CD4-positive, alpha-beta T cell treated with Interleukin-15 for 1 hour (primary cell): Measurements from ENCODE around the gene PPDPF.

ENCODE experiments used
- DNase-seq: peaks from one replicate; pipeline ENCODE4 v3.0.0-alpha.2; 2020

PPDPF gene

GRCh38 chr20:63539092-63539430 lies 18.5 kb downstream of the PPDPF start:
- DNase-seq = no peak

- DNase-seq = no peak
Measured at GRCh38 chr20:63539441-63540370, 19.1 kb downstream of the PPDPF start.

- no peak for DNase-seq
Measured at GRCh38 chr20:63540417-63541186, 20.0 kb downstream of the PPDPF start.

GRCh38 chr20:63541371-63541770 lies 20.8 kb downstream of the PPDPF start:
- no peak for DNase-seq

- DNase-seq = no peak
Measured at GRCh38 chr20:63542031-63542559, 21.5 kb downstream of the PPDPF start.

GRCh38 chr20:63542696-63543095 lies 22.1 kb downstream of the PPDPF start:
- peak; percentile 46 for DNase-seq

- DNase-seq = no peak
Measured at GRCh38 chr20:63543131-63543530, 22.6 kb downstream of the PPDPF start.

GRCh38 chr20:63543733-63544132 lies 23.2 kb downstream of the PPDPF start:
- DNase-seq = no peak

- no peak for DNase-seq
Measured at GRCh38 chr20:63544241-63544957, 23.8 kb downstream of the PPDPF start.

GRCh38 chr20:63544958-63545516 lies 24.5 kb downstream of the PPDPF start:
- no peak for DNase-seq

- no peak for DNase-seq
Measured at GRCh38 chr20:63545814-63546213, 25.2 kb downstream of the PPDPF start.

GRCh38 chr20:63546256-63546955 lies 25.8 kb downstream of the PPDPF start:
- DNase-seq = no peak

- DNase-seq = no peak
Measured at GRCh38 chr20:63546956-63547724, 26.6 kb downstream of the PPDPF start.

GRCh38 chr20:63547725-63548480 lies 27.3 kb downstream of the PPDPF start, which contains the start of gene SRMS:
SRMS (minus strand) TSS chr20:63547749; CDS start chr20:63547463, 286 bp downstream.
- DNase-seq = no peak

- DNase-seq = no peak
Measured at GRCh38 chr20:63548542-63548941, 28.0 kb downstream of the PPDPF start.

GRCh38 chr20:63549019-63549418 lies 28.5 kb downstream of the PPDPF start:
- no peak for DNase-seq

GRCh38 chr20:63549679-63550282 lies 29.2 kb downstream of the PPDPF start:
- no peak for DNase-seq

GRCh38 chr20:63551068-63551467 lies 30.5 kb downstream of the PPDPF start:
- no peak for DNase-seq

GRCh38 chr20:63552481-63553249 lies 32.1 kb downstream of the PPDPF start:
- peak; percentile 72 for DNase-seq
